ENCODE results near the gene SCT. TPM values are rescaled to one million over a fixed set of nuclear protein-coding genes. Genes with fewer than 3 reads are reported as not detected.

Gene SCT
- total and polyA plus RNA-seq, 3 experiments from 2014 or later = not detected

GRCh38 chr11:607020-607780, 19.8 kb downstream of the SCT start:
- ChIA-PET POLR2A (no interaction called here), CTCF (no interaction called here)
- DNase-seq = no peak
- H3K4me3 ChIP-seq (ENCODE audit: low read length) = no peak overlapping the region
- no peaks in the 10 kb centered on the region for H3K27me3 Mint-ChIP-seq
- peaks cover 0 to 3% (median 2%) of the 10 kb centered on the region in 3 donors for H3K4me1 Mint-ChIP-seq
- H3K27ac ChIP-seq (ENCODE audit: low read depth, low read length) = no peak overlapping the region
- H3K9me3 Mint-ChIP-seq = no peaks in the 10 kb centered on the region
- H3K36me3 ChIP-seq (ENCODE audit: insufficient read depth, low read length) = peaks cover 36% of the 10 kb centered on the region
- H3K36me3 Mint-ChIP-seq = peaks cover 0 to 81% (median 7%) of the 10 kb centered on the region in 3 donors
- no peak overlapping the region for H3K4me3 Mint-ChIP-seq
- no peaks in the 10 kb centered on the region for H3K9me3 ChIP-seq (ENCODE audit: low read length)
- peak overlapping the region in 3 of 8 donors; percentile 42 to 88 (median 52) for H3K27ac Mint-ChIP-seq
- H3K27me3 ChIP-seq (ENCODE audit: insufficient read depth, low read length, poor library complexity, severe bottlenecking) = no peaks in the 10 kb centered on the region
- no peaks in the 10 kb centered on the region for H3K4me1 ChIP-seq (ENCODE audit: insufficient read depth, low read length)

GRCh38 chr11:606245-606644, 20.7 kb downstream of the SCT start:
- Mint-ChIP-seq H3K27me3 (no peaks in the 10 kb centered on the region), H3K4me3 (no peak overlapping the region), H3K36me3 (peaks cover 0 to 81% (median 9%) of the 10 kb centered on the region in 3 donors), H3K4me1 (no peaks in the 10 kb centered on the region), H3K27ac (peak overlapping the region in 1 of 8 donors; percentile 42), H3K9me3 (no peaks in the 10 kb centered on the region)
- ChIA-PET POLR2A (interaction anchor here (0.8 kb wide), 1 partner anchor 30 kb away, joined by 5 read pairs; the partner anchor contains the start of gene PHRF1), CTCF (no interaction called here)
- DNase-seq = no peak
- Histone ChIP-seq H3K27me3 (ENCODE audit: insufficient read depth, low read length, poor library complexity, severe bottlenecking) (no peaks in the 10 kb centered on the region), H3K36me3 (ENCODE audit: insufficient read depth, low read length) (peaks cover 36% of the 10 kb centered on the region), H3K27ac (ENCODE audit: low read depth, low read length) (no peak overlapping the region), H3K4me1 (ENCODE audit: insufficient read depth, low read length) (no peaks in the 10 kb centered on the region), H3K4me3 (ENCODE audit: low read length) (no peak overlapping the region), H3K9me3 (ENCODE audit: low read length) (no peaks in the 10 kb centered on the region)

DNA sequence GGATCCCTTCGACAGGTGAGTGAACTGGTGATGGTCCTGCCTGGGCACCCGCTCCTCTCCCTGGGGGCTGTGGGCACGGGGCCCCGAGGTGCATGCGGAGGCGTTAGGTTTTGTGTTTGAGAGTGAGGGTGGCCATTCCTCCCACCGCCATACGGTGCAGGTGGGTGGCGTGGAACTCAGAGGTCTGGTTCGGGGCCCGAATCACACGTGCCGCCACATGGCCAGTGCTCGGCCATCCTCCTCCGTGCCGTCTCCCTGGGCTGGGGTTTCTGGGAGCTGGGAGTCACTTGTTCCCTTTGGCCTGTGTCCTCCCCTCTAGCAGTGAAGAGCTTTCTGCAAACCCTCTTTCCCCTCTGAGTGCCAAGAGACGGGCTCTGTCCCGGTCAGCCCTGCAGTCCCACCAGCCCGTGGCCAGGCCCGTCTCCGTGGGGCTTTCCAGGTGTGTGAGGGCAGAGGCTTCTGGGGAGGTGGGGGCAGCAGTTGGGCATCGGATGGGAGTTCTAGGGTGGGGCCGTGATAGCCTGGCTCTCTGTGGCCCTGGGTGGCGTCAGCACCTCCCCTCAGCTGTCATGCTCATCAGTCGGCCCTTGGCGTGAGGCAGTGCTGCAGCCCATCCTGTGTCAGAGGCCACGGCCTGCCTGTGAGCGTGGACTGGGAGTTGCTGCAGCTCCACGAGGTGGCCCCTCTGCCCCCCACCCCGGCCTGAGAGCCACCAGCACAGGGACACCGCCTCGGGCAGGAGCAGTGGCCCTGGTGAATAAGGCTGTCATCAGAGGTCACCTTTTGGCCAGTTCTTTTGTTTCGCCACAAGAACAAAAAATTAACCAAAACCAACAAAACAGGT, 21.5 kb downstream of the SCT start:
- Histone ChIP-seq H3K4me3 (ENCODE audit: low read length) (no peak overlapping the region), H3K36me3 (ENCODE audit: insufficient read depth, low read length) (peaks cover 29% of the 10 kb centered on the region), H3K27me3 (ENCODE audit: insufficient read depth, low read length, poor library complexity, severe bottlenecking) (no peaks in the 10 kb centered on the region), H3K4me1 (ENCODE audit: insufficient read depth, low read length) (no peaks in the 10 kb centered on the region), H3K27ac (ENCODE audit: low read depth, low read length) (no peak overlapping the region), H3K9me3 (ENCODE audit: low read length) (no peaks in the 10 kb centered on the region)
- no peaks in the 10 kb centered on the region for H3K27me3 Mint-ChIP-seq
- H3K27ac Mint-ChIP-seq = peak overlapping the region in 1 of 8 donors; percentile 41
- H3K4me3 Mint-ChIP-seq = no peak overlapping the region
- peaks cover 0 to 74% (median 9%) of the 10 kb centered on the region in 3 donors for H3K36me3 Mint-ChIP-seq
- H3K4me1 Mint-ChIP-seq = no peaks in the 10 kb centered on the region
- POLR2A ChIA-PET = interaction anchor here (0.8 kb wide), 1 partner anchor 29 kb away, joined by 5 read pairs; the partner anchor contains the start of gene PHRF1
- no peak for DNase-seq
- CTCF ChIA-PET = no interaction called here
- no peaks in the 10 kb centered on the region for H3K9me3 Mint-ChIP-seq

DNA sequence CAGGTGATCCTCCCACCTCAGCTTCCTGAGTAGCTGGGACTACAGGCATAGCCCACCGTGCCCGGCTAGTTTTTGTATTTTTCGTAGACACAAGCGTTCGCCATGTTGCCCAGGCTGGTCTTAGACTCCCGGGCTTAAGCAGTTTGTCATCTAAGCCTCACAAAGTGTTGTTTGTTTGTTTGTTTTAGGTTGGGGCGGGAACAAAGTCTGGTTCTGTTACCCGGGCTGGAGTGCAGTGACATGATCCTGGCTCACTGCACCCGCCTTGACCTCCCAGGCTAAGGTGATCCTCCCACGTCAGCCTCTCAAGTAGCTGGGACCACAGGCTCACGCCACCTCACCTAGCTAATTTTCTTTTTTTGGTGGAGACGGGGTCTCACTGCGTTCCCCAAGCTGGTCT, 23.8 kb downstream of the SCT start:
- H3K27ac ChIP-seq (ENCODE audit: low read depth, low read length) = no peak overlapping the region
- CTCF ChIA-PET = interaction anchor here (2.1 kb wide), 1 partner anchor 10 kb away, joined by 5 read pairs; no protein-coding TSS in a partner anchor
- DNase-seq = no peak
- H3K4me3 ChIP-seq (ENCODE audit: low read length) = no peak overlapping the region
- POLR2A ChIA-PET = no interaction called here
- Mint-ChIP-seq H3K27me3 (no peaks in the 10 kb centered on the region), H3K4me1 (no peaks in the 10 kb centered on the region), H3K27ac (no peak overlapping the region), H3K36me3 (peaks cover 0 to 76% (median 15%) of the 10 kb centered on the region in 3 donors), H3K4me3 (no peak overlapping the region), H3K9me3 (no peaks in the 10 kb centered on the region)
- no peaks in the 10 kb centered on the region for H3K9me3 ChIP-seq (ENCODE audit: low read length)
- H3K36me3 ChIP-seq (ENCODE audit: insufficient read depth, low read length) = peaks cover 35% of the 10 kb centered on the region
- H3K27me3 ChIP-seq (ENCODE audit: insufficient read depth, low read length, poor library complexity, severe bottlenecking) = no peaks in the 10 kb centered on the region
- no peaks in the 10 kb centered on the region for H3K4me1 ChIP-seq (ENCODE audit: insufficient read depth, low read length)

GRCh38 chr11:601573-602245, 25.3 kb downstream of the SCT start:
- peak overlapping the region in 2 of 8 donors; percentile 46 to 72 for H3K27ac Mint-ChIP-seq
- no peaks in the 10 kb centered on the region for H3K27me3 Mint-ChIP-seq
- Histone ChIP-seq H3K27ac (ENCODE audit: low read depth, low read length) (no peak overlapping the region), H3K4me1 (ENCODE audit: insufficient read depth, low read length) (no peaks in the 10 kb centered on the region), H3K9me3 (ENCODE audit: low read length) (no peaks in the 10 kb centered on the region), H3K27me3 (ENCODE audit: insufficient read depth, low read length, poor library complexity, severe bottlenecking) (no peaks in the 10 kb centered on the region), H3K4me3 (ENCODE audit: low read length) (no peak overlapping the region), H3K36me3 (ENCODE audit: insufficient read depth, low read length) (peaks cover 32% of the 10 kb centered on the region)
- ChIA-PET POLR2A (interaction anchor here (0.6 to 1.4 kb wide), 2 partner anchors 14 to 17 kb away, joined by 4 read pairs; partner anchors contain the start of gene IRF7), CTCF (interaction anchor here (0.7 to 2.1 kb wide), 2 partner anchors 11 to 47 kb away, joined by 3 to 5 read pairs; no protein-coding TSS in a partner anchor)
- peaks cover 0 to 72% (median 13%) of the 10 kb centered on the region in 3 donors for H3K36me3 Mint-ChIP-seq
- DNase-seq = no peak
- peaks cover 0 to 6% (median 0%) of the 10 kb centered on the region in 3 donors for H3K4me1 Mint-ChIP-seq
- H3K4me3 Mint-ChIP-seq = no peak overlapping the region
- no peaks in the 10 kb centered on the region for H3K9me3 Mint-ChIP-seq

DNA sequence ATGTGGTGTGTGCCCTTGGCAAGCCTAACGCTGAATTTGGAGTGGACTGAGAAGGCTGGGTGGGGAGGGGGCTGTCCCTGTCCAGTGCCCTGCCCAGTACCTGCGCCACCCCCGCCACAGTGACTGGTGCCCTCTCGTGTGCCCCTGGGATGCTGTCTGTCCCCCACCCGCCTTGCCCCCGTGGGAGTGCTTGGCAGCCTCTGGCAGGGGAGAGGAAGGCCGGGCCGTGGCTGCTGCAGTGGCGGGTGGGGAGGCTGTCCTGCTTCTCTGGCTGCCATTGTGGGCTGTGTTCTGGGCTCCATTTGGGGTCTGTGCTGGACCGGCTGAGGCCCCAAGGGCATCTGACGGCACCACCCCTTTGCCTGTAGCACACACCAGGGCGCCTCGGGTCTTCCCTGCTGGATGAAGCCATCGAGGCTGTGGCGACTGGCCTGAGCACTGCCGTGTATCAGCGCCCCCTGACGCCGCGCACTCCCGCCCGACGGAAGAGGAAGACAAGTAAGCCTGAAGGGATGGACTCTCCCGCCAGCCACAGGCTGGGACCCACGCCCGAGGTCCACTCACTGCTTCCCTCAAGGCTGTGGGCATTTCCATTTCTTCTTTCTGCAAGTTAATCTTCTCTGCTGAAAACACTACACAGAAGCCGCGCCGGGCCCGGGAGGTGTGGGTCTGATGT, 28.8 kb downstream of the SCT start:
- no peaks in the 10 kb centered on the region for H3K27me3 ChIP-seq (ENCODE audit: insufficient read depth, low read length, poor library complexity, severe bottlenecking)
- H3K36me3 ChIP-seq (ENCODE audit: insufficient read depth, low read length) = peaks cover 31% of the 10 kb centered on the region
- Mint-ChIP-seq H3K4me1 (peaks cover 8 to 20% (median 9%) of the 10 kb centered on the region in 3 donors), H3K36me3 (peaks cover 0 to 77% (median 16%) of the 10 kb centered on the region in 3 donors), H3K27ac (peak overlapping the region in 1 of 8 donors; percentile 69), H3K4me3 (no peak overlapping the region), H3K27me3 (no peaks in the 10 kb centered on the region), H3K9me3 (no peaks in the 10 kb centered on the region)
- H3K4me1 ChIP-seq (ENCODE audit: insufficient read depth, low read length) = no peaks in the 10 kb centered on the region
- no peak overlapping the region for H3K4me3 ChIP-seq (ENCODE audit: low read length)
- H3K9me3 ChIP-seq (ENCODE audit: low read length) = no peaks in the 10 kb centered on the region
- DNase-seq = no peak
- POLR2A ChIA-PET = no interaction called here
- CTCF ChIA-PET = no interaction called here
- H3K27ac ChIP-seq (ENCODE audit: low read depth, low read length) = no peak overlapping the region

DNA sequence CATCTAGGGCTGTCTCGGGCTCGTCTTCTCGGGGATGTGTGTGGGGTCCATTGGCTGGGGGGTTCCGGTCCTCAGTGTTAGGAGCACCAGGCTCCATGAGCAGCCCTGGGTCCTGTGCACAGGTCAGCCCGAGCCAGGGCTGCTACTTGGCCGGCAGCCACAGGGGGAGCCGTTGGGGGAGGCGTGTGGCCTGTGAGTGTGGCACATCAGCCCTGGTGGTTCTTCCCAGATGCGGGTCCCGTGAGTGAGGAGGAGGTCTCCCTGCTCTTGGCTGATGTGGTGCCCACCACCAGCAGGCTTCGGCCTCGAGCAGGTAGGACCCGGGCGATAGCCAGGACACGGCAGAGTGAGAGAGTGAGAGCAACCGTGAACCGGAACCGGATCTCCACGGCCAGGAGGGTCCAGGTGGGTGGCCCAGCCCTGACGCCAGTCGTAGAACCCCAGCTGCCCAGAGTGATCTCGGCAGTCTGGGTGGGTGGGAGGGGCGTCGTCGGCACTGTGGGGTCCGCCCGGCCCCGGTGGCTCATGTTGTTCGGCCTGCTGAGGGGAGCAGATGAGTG, 29.7 kb downstream of the SCT start:
- no peaks in the 10 kb centered on the region for H3K9me3 ChIP-seq (ENCODE audit: low read length)
- H3K27me3 ChIP-seq (ENCODE audit: insufficient read depth, low read length, poor library complexity, severe bottlenecking) = no peaks in the 10 kb centered on the region
- peaks cover 38% of the 10 kb centered on the region for H3K36me3 ChIP-seq (ENCODE audit: insufficient read depth, low read length)
- no peaks in the 10 kb centered on the region for H3K27me3 Mint-ChIP-seq
- peak overlapping the region in 3 of 8 donors; percentile 29 to 93 (median 64) for H3K27ac Mint-ChIP-seq
- peaks cover 8 to 20% (median 9%) of the 10 kb centered on the region in 3 donors for H3K4me1 Mint-ChIP-seq
- H3K27ac ChIP-seq (ENCODE audit: low read depth, low read length) = no peak overlapping the region
- ChIA-PET CTCF (no interaction called here), POLR2A (no interaction called here)
- peaks cover 0 to 81% (median 20%) of the 10 kb centered on the region in 3 donors for H3K36me3 Mint-ChIP-seq
- H3K9me3 Mint-ChIP-seq = no peaks in the 10 kb centered on the region
- H3K4me3 Mint-ChIP-seq = peak overlapping the region in 1 of 7 donors; percentile 32
- H3K4me3 ChIP-seq (ENCODE audit: low read length) = no peak overlapping the region
- no peak for DNase-seq
- H3K4me1 ChIP-seq (ENCODE audit: insufficient read depth, low read length) = no peaks in the 10 kb centered on the region

All from CD8-positive, alpha-beta memory T cell (primary cell).